ENCODE data around the gene CLIP2. TPM values are rescaled to one million over a fixed set of nuclear protein-coding genes. Genes with fewer than 3 reads are reported as not detected.
"Not testable (repeated sequence)": the region's sequence is repeated elsewhere in the genome, so short reads cannot be mapped to it uniquely, and the experiment has no call there.

The CLIP2 gene
- total RNA-seq, 1 donor from 2014 or later: 1.5 TPM

DNA sequence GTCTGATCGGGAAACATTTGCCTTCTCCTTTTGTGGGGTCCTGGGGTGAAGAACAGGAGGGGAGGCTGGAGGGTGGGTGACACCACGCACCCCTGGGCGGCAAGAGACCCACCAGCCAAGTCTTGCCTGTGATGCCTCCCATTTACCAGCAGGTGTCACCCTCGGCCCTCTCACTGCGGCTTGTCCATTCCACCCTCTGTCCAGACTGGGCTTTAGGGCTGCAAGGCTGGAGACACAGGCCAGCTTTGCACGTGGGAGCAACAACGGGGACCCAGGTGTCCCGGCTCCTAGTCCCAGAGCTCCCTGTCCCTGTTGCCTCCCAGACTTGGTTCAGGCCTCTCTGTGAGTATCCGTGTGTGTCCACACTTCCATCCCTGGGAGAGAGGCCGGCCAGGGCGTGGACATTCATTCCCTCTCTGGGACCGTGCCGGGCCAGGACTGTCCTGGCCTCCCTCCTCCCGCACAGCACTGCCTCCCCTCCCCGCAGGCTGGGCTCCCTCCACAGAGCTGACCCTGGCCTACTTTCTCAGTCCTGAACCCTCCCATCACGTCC, 128.3 kb downstream of the CLIP2 start:
- Mint-ChIP-seq H3K36me3 (ENCODE audit: low read depth) (no peaks in the 10 kb centered on the region), H3K4me3 (no peak overlapping the region), H3K4me1 (ENCODE audit: low read depth) (no peaks in the 10 kb centered on the region), H3K9me3 (no peaks in the 10 kb centered on the region), H3K27ac (no peak overlapping the region), H3K27me3 (ENCODE audit: insufficient read depth) (peaks cover 6% of the 10 kb centered on the region)
- peak; percentile 26 for DNase-seq (ENCODE audit: low spot score)
- intact Hi-C loops (cut with micrococcal nuclease): loop anchor here (2.0 to 10.0 kb wide), 5 partner anchors 127 to 629 kb away; partner anchors contain the start of gene GTF2I

DNA sequence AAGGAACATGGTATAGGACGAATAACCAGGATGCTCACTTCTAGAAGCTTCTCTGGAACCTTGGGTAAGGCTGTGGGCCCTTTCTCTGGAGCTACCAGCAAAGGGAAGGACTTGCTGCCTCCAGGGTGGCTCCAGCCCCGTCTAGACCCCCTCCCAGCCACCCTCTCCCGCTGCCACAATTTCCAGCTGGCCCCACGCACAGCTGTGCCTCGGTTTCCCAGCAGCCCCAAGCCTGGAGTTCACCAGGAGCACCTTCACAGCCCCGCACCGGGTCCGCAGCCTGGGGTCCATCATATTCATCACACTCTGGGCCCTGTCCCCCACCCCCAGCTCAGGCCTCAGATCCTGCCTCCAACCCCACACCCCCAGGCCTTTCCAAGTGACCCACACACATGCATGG, 128.9 kb downstream of the CLIP2 start:
- DNase-seq (ENCODE audit: low spot score): no peak
- H3K36me3 Mint-ChIP-seq (ENCODE audit: low read depth): no peaks in the 10 kb centered on the region
- no peaks in the 10 kb centered on the region for H3K4me1 Mint-ChIP-seq (ENCODE audit: low read depth)
- H3K9me3 Mint-ChIP-seq: no peaks in the 10 kb centered on the region
- no peak overlapping the region for H3K27ac Mint-ChIP-seq
- H3K27me3 Mint-ChIP-seq (ENCODE audit: insufficient read depth): peaks cover 6% of the 10 kb centered on the region
- intact Hi-C loops (cut with micrococcal nuclease): loop anchor here (10.0 kb wide), 2 partner anchors 237 to 447 kb away; partner anchors contain the start of gene GTF2I
- H3K4me3 Mint-ChIP-seq: no peak overlapping the region

DNA sequence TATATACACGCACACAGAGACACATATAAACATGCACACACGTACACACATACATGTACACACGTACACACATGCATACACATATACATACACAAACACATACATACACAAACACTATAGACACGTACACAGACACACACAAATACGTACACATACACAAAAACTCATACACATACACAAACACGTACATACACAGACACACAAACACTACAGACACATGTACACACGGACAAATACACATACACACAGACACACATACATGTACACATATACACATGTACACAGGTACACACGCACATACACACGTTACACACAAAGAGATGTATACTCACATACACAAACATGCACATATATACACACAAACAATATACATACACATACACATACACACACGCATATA, 129.3 kb downstream of the CLIP2 start:
- intact Hi-C loops (cut with micrococcal nuclease): loop anchor here (10.0 kb wide), 2 partner anchors 236 to 446 kb away; partner anchors contain the start of gene GTF2I
- no peaks in the 10 kb centered on the region for H3K36me3 Mint-ChIP-seq (ENCODE audit: low read depth)
- no peak overlapping the region for H3K4me3 Mint-ChIP-seq
- no peak for DNase-seq (ENCODE audit: low spot score)
- no peak overlapping the region for H3K27ac Mint-ChIP-seq
- peaks cover 6% of the 10 kb centered on the region for H3K27me3 Mint-ChIP-seq (ENCODE audit: insufficient read depth)
- no peaks in the 10 kb centered on the region for H3K4me1 Mint-ChIP-seq (ENCODE audit: low read depth)
- no peaks in the 10 kb centered on the region for H3K9me3 Mint-ChIP-seq

DNA sequence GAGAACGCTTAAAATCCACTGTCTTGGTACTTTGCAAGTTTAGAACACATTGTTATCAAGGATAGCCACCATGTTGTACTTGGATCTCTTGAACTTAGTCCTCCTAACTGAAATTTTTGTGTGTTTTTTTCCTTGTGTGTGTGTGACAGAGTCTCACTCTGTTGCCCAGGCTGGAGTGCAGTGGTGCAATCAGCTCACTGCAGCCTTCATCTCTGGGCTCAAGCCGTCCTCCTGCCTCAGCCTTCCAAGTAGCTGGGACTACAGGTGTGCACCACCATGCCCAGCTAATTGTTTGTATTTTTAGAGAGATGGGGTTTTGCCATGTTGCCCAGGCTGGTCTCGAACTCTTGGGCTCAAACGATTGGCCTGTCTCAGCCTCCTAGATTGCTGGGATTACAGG, 130.0 kb downstream of the CLIP2 start:
- H3K4me1 Mint-ChIP-seq (ENCODE audit: low read depth); H3K4me3 Mint-ChIP-seq; H3K27ac Mint-ChIP-seq; H3K27me3 Mint-ChIP-seq (ENCODE audit: insufficient read depth); DNase-seq (ENCODE audit: low spot score); H3K36me3 Mint-ChIP-seq (ENCODE audit: low read depth); H3K9me3 Mint-ChIP-seq: not testable (repeated sequence)
- intact Hi-C loops (cut with micrococcal nuclease): loop anchor here (10.0 kb wide), 2 partner anchors 236 to 446 kb away; partner anchors contain the start of gene GTF2I

DNA sequence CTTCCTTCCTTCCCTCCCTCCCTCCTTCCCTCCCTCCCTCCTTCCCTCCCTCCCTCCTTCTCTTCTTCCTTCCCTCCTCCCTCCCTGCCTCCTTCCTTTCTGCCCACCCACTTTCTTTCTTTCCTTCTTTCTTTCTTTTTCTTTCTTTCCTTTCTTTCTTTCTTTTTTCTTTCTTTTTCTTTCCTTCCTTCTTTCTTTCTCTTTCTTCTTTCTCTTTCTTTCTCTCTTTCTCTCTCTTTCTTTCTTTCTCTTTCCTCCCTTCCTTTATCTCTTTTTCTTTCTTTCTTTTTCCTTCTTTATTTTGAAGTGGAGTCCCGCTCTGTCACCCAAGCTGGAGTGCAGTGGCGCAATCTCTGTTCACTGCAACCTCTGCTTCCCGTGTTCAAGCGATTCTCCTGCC, 130.8 kb downstream of the CLIP2 start:
- Mint-ChIP-seq H3K27ac (no peak overlapping the region), H3K4me1 (ENCODE audit: low read depth) (no peaks in the 10 kb centered on the region), H3K4me3 (no peak overlapping the region), H3K27me3 (ENCODE audit: insufficient read depth) (peaks cover 6% of the 10 kb centered on the region), H3K9me3 (no peaks in the 10 kb centered on the region), H3K36me3 (ENCODE audit: low read depth) (no peaks in the 10 kb centered on the region)
- intact Hi-C loops (cut with micrococcal nuclease): no loop called here
- no peak for DNase-seq (ENCODE audit: low spot score)

DNA sequence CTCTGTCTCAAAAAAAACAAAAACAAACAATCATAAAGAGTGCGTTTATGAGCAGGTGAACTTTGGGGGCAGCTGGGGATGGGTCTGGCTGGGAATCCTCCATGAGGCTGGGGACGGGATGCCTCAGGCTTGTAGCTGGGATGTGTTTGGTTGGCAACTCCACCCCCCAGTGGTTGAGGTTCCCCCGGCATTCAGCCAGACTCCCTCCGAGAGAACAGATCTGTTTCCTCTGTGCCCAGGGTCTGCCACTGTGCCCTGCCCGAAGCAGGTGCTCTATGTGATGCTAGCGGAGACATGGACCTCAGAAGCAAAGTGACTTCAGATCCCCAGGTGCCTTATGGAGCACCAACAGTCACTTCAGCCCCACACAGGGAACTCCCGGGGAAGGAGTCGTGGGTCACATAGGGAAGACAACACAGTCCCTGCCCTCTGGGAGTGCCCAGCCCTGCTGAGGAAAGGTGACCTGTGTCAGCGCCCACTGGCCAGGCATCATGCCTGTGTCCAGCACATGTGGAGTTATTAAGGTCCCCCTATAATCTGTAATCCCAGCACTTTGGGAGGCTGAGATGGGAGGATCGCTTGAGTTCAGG, 135.2 kb downstream of the CLIP2 start:
- H3K9me3 Mint-ChIP-seq: no peaks in the 10 kb centered on the region
- DNase-seq (ENCODE audit: low spot score): no peak
- no peaks in the 10 kb centered on the region for H3K4me1 Mint-ChIP-seq (ENCODE audit: low read depth)
- intact Hi-C loops (cut with micrococcal nuclease): no loop called here
- H3K27me3 Mint-ChIP-seq (ENCODE audit: insufficient read depth): peaks cover 6% of the 10 kb centered on the region
- H3K4me3 Mint-ChIP-seq: no peak overlapping the region
- H3K27ac Mint-ChIP-seq: no peak overlapping the region
- H3K36me3 Mint-ChIP-seq (ENCODE audit: low read depth): no peaks in the 10 kb centered on the region

DNA sequence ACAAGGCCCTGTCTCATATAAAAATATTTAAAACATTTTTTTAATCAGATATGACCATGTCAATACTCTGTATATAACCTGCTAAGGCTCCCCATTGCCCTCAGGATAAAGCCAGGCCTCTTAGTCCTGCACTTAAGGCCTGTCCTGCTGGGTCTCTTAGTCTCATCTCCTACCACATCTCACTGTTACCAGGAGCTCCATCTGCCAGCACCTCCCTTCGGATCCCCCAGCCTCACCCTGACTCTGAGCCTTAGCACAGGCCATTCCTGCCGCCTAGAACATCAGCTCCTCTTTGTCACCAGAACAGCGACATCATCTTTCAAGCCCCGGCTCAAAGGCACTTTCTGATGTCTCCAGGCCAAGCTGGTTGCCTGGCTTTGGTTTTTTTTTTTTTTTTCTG, 138.8 kb downstream of the CLIP2 start:
- no peak for DNase-seq (ENCODE audit: low spot score)
- Mint-ChIP-seq H3K27ac (no peak overlapping the region), H3K4me1 (ENCODE audit: low read depth) (no peaks in the 10 kb centered on the region), H3K36me3 (ENCODE audit: low read depth) (no peaks in the 10 kb centered on the region), H3K9me3 (no peaks in the 10 kb centered on the region), H3K27me3 (ENCODE audit: insufficient read depth) (peaks cover 1% of the 10 kb centered on the region), H3K4me3 (no peak overlapping the region)
- intact Hi-C loops (cut with micrococcal nuclease): no loop called here

DNA sequence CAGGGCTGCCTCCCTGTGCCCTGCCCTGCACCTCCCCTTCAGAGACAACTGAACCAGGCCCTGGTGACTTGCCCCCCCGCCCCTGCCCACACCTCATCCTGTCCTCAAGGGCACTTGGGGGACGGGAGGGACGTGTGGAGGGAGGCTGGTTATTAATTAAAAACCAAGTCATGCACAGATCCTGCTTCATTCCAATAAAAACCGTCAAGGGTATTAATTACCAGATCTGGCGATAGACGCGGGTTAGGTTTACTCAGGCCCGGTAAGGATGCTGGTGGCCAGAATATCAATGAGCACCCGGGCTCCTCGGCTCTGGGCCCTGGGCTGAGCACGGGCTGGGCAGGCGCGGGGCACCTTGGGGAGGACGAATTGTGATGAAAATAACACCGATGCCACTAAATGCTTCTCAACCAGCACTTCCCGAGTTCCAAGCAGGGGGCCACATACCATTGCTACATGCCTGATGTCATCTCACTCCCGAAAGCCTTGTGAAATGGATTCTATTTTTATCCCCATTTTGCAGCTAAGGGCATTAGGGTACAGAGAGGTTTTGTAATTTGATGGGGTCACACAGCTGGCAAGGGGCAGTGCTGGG, 140.0 kb downstream of the CLIP2 start:
- Mint-ChIP-seq H3K9me3 (no peaks in the 10 kb centered on the region), H3K27me3 (ENCODE audit: insufficient read depth) (peaks cover 1% of the 10 kb centered on the region), H3K27ac (no peak overlapping the region), H3K4me3 (no peak overlapping the region), H3K4me1 (ENCODE audit: low read depth) (no peaks in the 10 kb centered on the region), H3K36me3 (ENCODE audit: low read depth) (no peaks in the 10 kb centered on the region)
- no peak for DNase-seq (ENCODE audit: low spot score)
- intact Hi-C loops (cut with micrococcal nuclease): no loop called here

DNA sequence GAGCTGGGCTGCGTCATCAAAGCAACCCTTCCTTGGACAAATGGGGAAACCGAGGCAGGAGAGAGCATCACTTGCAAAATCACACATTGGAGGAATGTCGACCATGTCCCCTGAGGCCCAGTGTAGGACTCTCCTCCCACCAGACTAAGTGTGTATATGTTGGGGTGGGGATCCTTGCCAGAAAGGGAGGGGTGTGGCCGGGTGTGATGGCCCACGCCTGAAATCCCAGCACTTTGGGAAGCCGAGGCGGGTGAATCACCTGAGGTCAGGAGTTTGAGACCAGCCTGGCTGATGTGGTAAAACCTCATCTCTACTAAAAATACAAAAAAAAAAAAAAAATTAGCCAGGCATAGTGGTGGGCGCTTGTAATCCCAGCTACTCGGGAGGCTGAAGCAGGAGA, 141.2 kb downstream of the CLIP2 start:
- H3K4me1 Mint-ChIP-seq (ENCODE audit: low read depth); intact Hi-C loops (cut with micrococcal nuclease); DNase-seq (ENCODE audit: low spot score); H3K27ac Mint-ChIP-seq; H3K9me3 Mint-ChIP-seq; H3K36me3 Mint-ChIP-seq (ENCODE audit: low read depth); H3K27me3 Mint-ChIP-seq (ENCODE audit: insufficient read depth); H3K4me3 Mint-ChIP-seq: not testable (repeated sequence)

DNA sequence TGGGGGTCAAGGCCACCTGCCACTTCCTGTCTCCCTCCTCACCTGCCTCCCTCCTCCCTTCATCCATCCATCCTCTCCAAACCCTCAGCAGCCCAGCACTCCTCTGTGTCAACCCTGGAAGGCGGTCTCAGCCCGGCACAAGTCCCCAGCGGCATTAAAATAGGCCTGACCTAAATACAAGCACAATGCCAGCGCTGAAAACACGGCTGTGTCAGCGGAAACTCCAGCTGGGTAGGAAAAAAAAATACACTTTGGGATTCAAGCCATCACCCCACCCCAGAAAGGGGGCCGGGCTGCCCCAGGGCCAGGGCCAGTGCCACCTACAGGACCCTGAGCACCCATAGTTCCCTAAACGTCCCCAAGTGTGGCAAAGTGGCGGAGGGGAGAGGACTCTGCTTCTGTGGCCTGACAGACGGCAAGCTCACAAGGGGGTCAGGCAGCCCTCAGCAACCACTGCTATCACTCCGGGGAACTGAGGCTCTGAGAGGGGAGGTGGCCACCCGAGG, 141.8 kb downstream of the CLIP2 start:
- Mint-ChIP-seq H3K4me1 (ENCODE audit: low read depth) (no peaks in the 10 kb centered on the region), H3K4me3 (no peak overlapping the region), H3K9me3 (no peaks in the 10 kb centered on the region), H3K27ac (no peak overlapping the region), H3K27me3 (ENCODE audit: insufficient read depth) (peaks cover 1% of the 10 kb centered on the region), H3K36me3 (ENCODE audit: low read depth) (no peaks in the 10 kb centered on the region)
- DNase-seq (ENCODE audit: low spot score): no peak
- intact Hi-C loops (cut with micrococcal nuclease): no loop called here

DNA sequence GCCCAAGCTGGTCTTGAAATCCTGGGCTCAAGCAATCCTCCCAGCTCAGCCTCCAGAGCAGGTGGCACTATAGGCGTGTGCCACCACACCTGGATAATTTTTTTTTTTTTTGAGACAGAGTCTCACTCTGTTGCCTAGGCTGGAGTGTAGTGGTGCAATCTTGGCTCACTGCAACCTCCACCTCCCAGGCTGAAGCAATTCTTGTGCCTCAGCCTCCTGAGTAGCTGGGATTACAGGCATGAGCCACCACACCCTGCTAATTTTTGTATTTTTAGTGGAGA, 148.0 kb downstream of the CLIP2 start:
- H3K27ac Mint-ChIP-seq; H3K27me3 Mint-ChIP-seq (ENCODE audit: insufficient read depth); intact Hi-C loops (cut with micrococcal nuclease): not testable (repeated sequence)

DNA sequence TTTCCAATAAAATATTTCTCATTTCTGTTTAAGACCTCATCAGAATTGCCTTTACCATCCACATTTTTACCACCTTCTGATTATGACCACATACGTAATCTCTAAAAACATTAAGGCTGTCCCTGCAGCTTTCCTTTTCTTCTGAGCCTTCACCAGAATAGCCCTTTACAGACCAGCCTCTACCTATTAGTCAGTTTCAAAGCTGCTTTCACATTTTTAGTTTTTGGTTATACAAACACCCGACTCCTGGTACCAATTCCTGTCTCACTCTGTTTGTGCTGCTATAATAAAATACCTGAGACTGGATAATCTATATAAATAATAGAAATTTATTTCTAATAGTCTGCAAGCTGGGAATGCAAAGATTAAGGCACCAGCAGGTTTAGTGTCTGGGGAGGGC, 149.1 kb downstream of the CLIP2 start:
- intact Hi-C loops (cut with micrococcal nuclease): no loop called here
- Mint-ChIP-seq H3K36me3 (ENCODE audit: low read depth) (no peaks in the 10 kb centered on the region), H3K9me3 (peaks cover 5% of the 10 kb centered on the region), H3K4me3 (no peak overlapping the region), H3K27me3 (ENCODE audit: insufficient read depth) (peaks cover 2% of the 10 kb centered on the region), H3K4me1 (ENCODE audit: low read depth) (no peaks in the 10 kb centered on the region), H3K27ac (no peak overlapping the region)
- DNase-seq (ENCODE audit: low spot score): no peak

More for the DNA sequence above, 148.0 kb downstream of the CLIP2 start:
- not testable (repeated sequence) for H3K9me3 Mint-ChIP-seq; H3K4me1 Mint-ChIP-seq (ENCODE audit: low read depth); H3K4me3 Mint-ChIP-seq; DNase-seq (ENCODE audit: low spot score); H3K36me3 Mint-ChIP-seq (ENCODE audit: low read depth)

DNA sequence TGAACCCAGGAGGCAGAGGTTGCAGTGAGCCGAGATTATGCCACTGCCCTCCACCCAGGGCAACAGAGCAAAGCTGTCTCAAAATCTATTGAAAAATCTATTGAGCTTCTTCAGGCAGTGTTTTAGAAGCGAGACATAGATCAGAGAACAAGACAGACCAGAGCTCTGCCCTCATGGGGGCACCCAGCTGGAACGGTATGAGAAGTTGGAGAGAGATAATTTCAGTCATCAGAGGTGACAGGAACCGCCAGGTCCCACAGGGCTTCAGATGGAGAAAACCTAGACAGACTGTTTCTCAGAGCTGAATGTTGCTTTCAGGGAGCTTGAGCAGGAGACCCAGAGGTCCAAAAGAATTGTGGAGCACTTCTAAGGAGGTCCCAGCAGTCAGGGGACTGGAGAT, 150.3 kb downstream of the CLIP2 start:
- no peak for DNase-seq (ENCODE audit: low spot score)
- H3K4me1 Mint-ChIP-seq (ENCODE audit: low read depth): no peaks in the 10 kb centered on the region
- intact Hi-C loops (cut with micrococcal nuclease): no loop called here
- no peak overlapping the region for H3K4me3 Mint-ChIP-seq
- peaks cover 7% of the 10 kb centered on the region for H3K27me3 Mint-ChIP-seq (ENCODE audit: insufficient read depth)
- H3K36me3 Mint-ChIP-seq (ENCODE audit: low read depth): no peaks in the 10 kb centered on the region
- no peak overlapping the region for H3K27ac Mint-ChIP-seq
- H3K9me3 Mint-ChIP-seq: peaks cover 5% of the 10 kb centered on the region

Measured in activated T-helper 1 cell treated with anti-CD3 and anti-CD28 coated beads, Interleukin-12 subunit alpha, Interleukin-12 subunit beta, Interleukin-2, Interleukin-4 antibody, amounts not matched to agents 30 ng/mL and 10 ng/mL and 1 ng/mL, durations not matched to agents 14 hours and 24 hours and 36 hours (primary cell).